ENCODE data around the gene LTBP2.

GRCh38 chr14:74591394-74591793, 20.6 kb downstream of the LTBP2 start:
- TF ChIP-seq CTCF (IDR thresholded peaks at IDR 0.05; ENCODE audit: poor library complexity) (no peak), EZH2 (IDR thresholded peaks at IDR 0.05; ENCODE audit: borderline replicate concordance) (no peak)

All from hepatocyte (in vitro differentiated cells).